Esophagus muscularis mucosa (tissue), 4 donors: Measurements from ENCODE around the gene BZW2. TPM values are rescaled to one million over a fixed set of nuclear protein-coding genes. Genes with fewer than 3 reads are reported as not detected.
"Not testable (repeated sequence)": the region's sequence is repeated elsewhere in the genome, so short reads cannot be mapped to it uniquely, and the experiment has no call there.

Experiments
- DNase-seq: peaks from one replicate; pipeline ENCODE4 v3.0.0-alpha.2; 2017; ENCODE audit errors: extremely low spot score
- H3K27ac ChIP-seq, 4 donors: fragments of 200-600 bp; sonication (generic); replicated peaks in 1 of 4; 1 replicate in 3 of 4; 2 replicates in 1 of 4; pipeline ENCODE4 v1.5.1; 2016 to 2019; ENCODE audit warnings: mild to moderate bottlenecking in 1 of 4
- H3K27me3 ChIP-seq, 4 donors: fragments of 200-600 bp; sonication (generic); one replicate each; pipeline versions ENCODE4 v1.5.1 to v1.6.0; 2016 to 2019
- H3K36me3 ChIP-seq, 4 donors: fragments of 200-600 bp; sonication (generic); one replicate each; pipeline ENCODE4 v1.5.1; 2016 to 2019
- H3K4me1 ChIP-seq, 4 donors: fragments of 200-600 bp; sonication (generic); one replicate each; pipeline ENCODE4 v1.5.1; 2016 to 2019
- H3K4me3 ChIP-seq, 4 donors: fragments of 200-600 bp; sonication (generic); 1 replicate in 2 of 4; 2 replicates in 2 of 4; pipeline ENCODE4 v1.5.1; 2016 to 2019; ENCODE audit warnings: mild to moderate bottlenecking in 4 of 4, moderate library complexity in 1 of 4
- H3K9me3 ChIP-seq, 4 donors: fragments of 200-600 bp; sonication (generic); 1 replicate in 3 of 4; 2 replicates in 1 of 4; pipeline ENCODE4 v1.5.1; 2016 to 2019
- CTCF ChIP-seq, 3 experiments: fragments of 200-600 bp in 2 of 3; fragments of 450-650 bp in 1 of 3; sonication (generic) in 2 of 3; IDR thresholded peaks; one replicate each; pipeline ENCODE4 v1.5.1; 2017 to 2019; ENCODE audit warnings: antibody characterized with exemption in 3 of 3, mild to moderate bottlenecking in 2 of 3, moderate library complexity in 1 of 3
- EP300 ChIP-seq: sonication (generic); formaldehyde crosslinking; IDR thresholded peaks from one replicate; pipeline ENCODE4 v1.6.1; 2017; ENCODE audit warnings: antibody characterized with exemption
- POLR2A ChIP-seq: fragments of 450-650 bp; IDR thresholded peaks from one replicate; pipeline ENCODE4 v1.6.1; 2017; ENCODE audit warnings: antibody characterized with exemption, moderate library complexity, mild to moderate bottlenecking, low read depth
- POLR2AphosphoS5 ChIP-seq, 2 donors: sonication (generic); formaldehyde crosslinking; IDR thresholded peaks; one replicate each; pipeline ENCODE4 v1.6.1; 2017; ENCODE audit warnings: antibody characterized with exemption in 2 of 2
- WGBS: methylation state at CpG from one replicate; pipeline ENCODE4 v1.1.5; 2018; 5-methylcytosine and 5-hydroxymethylcytosine counted together
- intact Hi-C: fragments of 100-400 bp; cut with DNase I; formaldehyde crosslinking; loops from one replicate; pipeline ENCODE4 v1.15.1; 2023
- total RNA-seq, 4 donors: library from RNA; depleted of rRNA; stranded (reverse); fragments of >200 nt; gene quantifications; one replicate each; pipeline versions ENCODE4 v1.1.0 to v1.2.1, GENCODE V29; 2016

Gene BZW2
- total RNA-seq, 4 donors from 2014 or later, result 48.1 to 73.9 (median 62.4) TPM

GRCh38 chr7:16652240-16652583, 6.2 kb downstream of the BZW2 start:
- Histone ChIP-seq H3K36me3 (no peaks in the 10 kb centered on the region), H3K4me1 (peaks cover 40 to 63% (median 55%) of the 10 kb centered on the region in 4 donors), H3K9me3 (no peaks in the 10 kb centered on the region), H3K27me3 (no peaks in the 10 kb centered on the region), H3K27ac (peak overlapping the region in 2 of 4 donors; percentile 5 to 46), H3K4me3 (no peak overlapping the region)
- no peak for DNase-seq
- WGBS, result 89% methylated on average over 7 of the region's 7 CpGs
- intact Hi-C loops, result no loop called here
- no peak for TF ChIP-seq POLR2A
- TF ChIP-seq POLR2AphosphoS5 (IDR thresholded peaks at IDR 0.05), result no peak

GRCh38 chr7:16652888-16653287, 6.9 kb downstream of the BZW2 start:
- TF ChIP-seq CTCF (IDR thresholded peaks at IDR 0.05) (no peak), EP300 (no peak), POLR2AphosphoS5 (IDR thresholded peaks at IDR 0.05) (no peak), POLR2A (no peak)
- DNase-seq, result no peak
- H3K4me1 ChIP-seq, result peaks cover 45 to 63% (median 53%) of the 10 kb centered on the region in 4 donors
- H3K27me3 ChIP-seq, result no peaks in the 10 kb centered on the region
- 74% methylated on average over 2 of the region's 2 CpGs for WGBS
- no peaks in the 10 kb centered on the region for H3K36me3 ChIP-seq
- H3K9me3 ChIP-seq, result no peaks in the 10 kb centered on the region
- intact Hi-C loops, result no loop called here
- H3K4me3 ChIP-seq, result no peak overlapping the region
- H3K27ac ChIP-seq, result no peak overlapping the region

GRCh38 chr7:16655394-16655793, 9.4 kb downstream of the BZW2 start:
- no peak for DNase-seq
- Histone ChIP-seq H3K9me3 (no peaks in the 10 kb centered on the region), H3K27ac (no peak overlapping the region), H3K27me3 (no peaks in the 10 kb centered on the region), H3K4me1 (peaks cover 32 to 46% (median 37%) of the 10 kb centered on the region in 4 donors), H3K4me3 (no peak overlapping the region), H3K36me3 (no peaks in the 10 kb centered on the region)
- intact Hi-C loops, result no loop called here
- TF ChIP-seq POLR2AphosphoS5 (IDR thresholded peaks at IDR 0.05) (no peak), POLR2A (no peak), CTCF (IDR thresholded peaks at IDR 0.05) (no peak), EP300 (no peak)

- Histone ChIP-seq H3K9me3 (no peaks in the 10 kb centered on the region), H3K27ac (no peak overlapping the region), H3K4me3 (no peak overlapping the region), H3K36me3 (no peaks in the 10 kb centered on the region), H3K4me1 (peaks cover 34 to 48% (median 38%) of the 10 kb centered on the region in 4 donors), H3K27me3 (no peaks in the 10 kb centered on the region)
- intact Hi-C loops, result no loop called here
- DNase-seq, result no peak
- TF ChIP-seq POLR2A, result no peak
- no peak for TF ChIP-seq CTCF (IDR thresholded peaks at IDR 0.05)
- no peak for TF ChIP-seq POLR2AphosphoS5 (IDR thresholded peaks at IDR 0.05)
- TF ChIP-seq EP300, result no peak
- WGBS, result 88% methylated on average over 1 of the region's 1 CpG
Measured at GRCh38 chr7:16656141-16656540, 10.2 kb downstream of the BZW2 start.

GRCh38 chr7:16657656-16658279, 11.8 kb downstream of the BZW2 start:
- H3K9me3 ChIP-seq, result no peaks in the 10 kb centered on the region
- no peaks in the 10 kb centered on the region for H3K36me3 ChIP-seq
- H3K27ac ChIP-seq, result no peak overlapping the region
- no peak overlapping the region for H3K4me3 ChIP-seq
- no peaks in the 10 kb centered on the region for H3K27me3 ChIP-seq
- WGBS, result 71% methylated on average over 4 of the region's 4 CpGs
- no peak for DNase-seq
- peaks cover 26 to 48% (median 37%) of the 10 kb centered on the region in 4 donors for H3K4me1 ChIP-seq
- intact Hi-C loops, result no loop called here
- TF ChIP-seq POLR2AphosphoS5 (IDR thresholded peaks at IDR 0.05), result no peak
- no peak for TF ChIP-seq EP300
- TF ChIP-seq CTCF (IDR thresholded peaks at IDR 0.05), result peak in 1 of 3 experiments; percentile 14
- no peak for TF ChIP-seq POLR2A

- H3K36me3 ChIP-seq, H3K9me3 ChIP-seq, H3K4me3 ChIP-seq, DNase-seq, H3K27me3 ChIP-seq, intact Hi-C loops, H3K27ac ChIP-seq: not testable (repeated sequence)
- peaks cover 20 to 44% (median 38%) of the 10 kb centered on the region in 4 donors for H3K4me1 ChIP-seq
- 90% methylated on average over 8 of the region's 8 CpGs for WGBS
Measured at GRCh38 chr7:16659854-16660497, 14.0 kb downstream of the BZW2 start.
